ENCODE results near the gene GLP1R.

DNA sequence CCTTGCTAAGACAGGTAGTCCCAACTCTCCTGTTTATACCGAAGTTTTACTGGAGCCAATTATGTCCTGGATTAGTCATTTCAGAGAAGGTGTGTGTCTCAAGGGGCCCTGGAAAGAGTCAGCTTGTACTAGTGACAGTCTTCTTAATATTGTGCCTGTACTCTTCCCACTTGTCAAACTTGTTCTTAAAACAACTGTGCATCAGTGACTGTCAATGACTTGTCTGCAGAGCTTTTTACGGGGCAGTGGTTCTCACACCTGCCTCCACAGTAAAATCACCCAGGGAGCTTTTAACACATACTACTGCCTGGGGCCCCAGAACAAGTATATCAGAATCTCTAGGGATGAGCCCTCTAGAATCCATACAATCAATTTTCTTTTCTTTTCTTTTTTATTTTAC lies 28.4 kb upstream of the GLP1R start:
- TF ChIP-seq, protein P1, sequence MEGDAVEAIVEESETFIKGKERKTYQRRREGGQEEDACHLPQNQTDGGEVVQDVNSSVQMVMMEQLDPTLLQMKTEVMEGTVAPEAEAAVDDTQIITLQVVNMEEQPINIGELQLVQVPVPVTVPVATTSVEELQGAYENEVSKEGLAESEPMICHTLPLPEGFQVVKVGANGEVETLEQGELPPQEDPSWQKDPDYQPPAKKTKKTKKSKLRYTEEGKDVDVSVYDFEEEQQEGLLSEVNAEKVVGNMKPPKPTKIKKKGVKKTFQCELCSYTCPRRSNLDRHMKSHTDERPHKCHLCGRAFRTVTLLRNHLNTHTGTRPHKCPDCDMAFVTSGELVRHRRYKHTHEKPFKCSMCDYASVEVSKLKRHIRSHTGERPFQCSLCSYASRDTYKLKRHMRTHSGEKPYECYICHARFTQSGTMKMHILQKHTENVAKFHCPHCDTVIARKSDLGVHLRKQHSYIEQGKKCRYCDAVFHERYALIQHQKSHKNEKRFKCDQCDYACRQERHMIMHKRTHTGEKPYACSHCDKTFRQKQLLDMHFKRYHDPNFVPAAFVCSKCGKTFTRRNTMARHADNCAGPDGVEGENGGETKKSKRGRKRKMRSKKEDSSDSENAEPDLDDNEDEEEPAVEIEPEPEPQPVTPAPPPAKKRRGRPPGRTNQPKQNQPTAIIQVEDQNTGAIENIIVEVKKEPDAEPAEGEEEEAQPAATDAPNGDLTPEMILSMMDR (IDR thresholded peaks at IDR 0.05): no peak
- TF ChIP-seq POLR2A (IDR thresholded peaks at IDR 0.05): no peak
